DMS79 treated with DMSO at 0.1 percent for 48 hours (cell line): ENCODE results near the gene FOXK1.

Experiments
- DNase-seq: peaks from one replicate; lab custom pipeline; 2025; lab: John Stamatoyannopoulos, UW

Gene FOXK1

DNA sequence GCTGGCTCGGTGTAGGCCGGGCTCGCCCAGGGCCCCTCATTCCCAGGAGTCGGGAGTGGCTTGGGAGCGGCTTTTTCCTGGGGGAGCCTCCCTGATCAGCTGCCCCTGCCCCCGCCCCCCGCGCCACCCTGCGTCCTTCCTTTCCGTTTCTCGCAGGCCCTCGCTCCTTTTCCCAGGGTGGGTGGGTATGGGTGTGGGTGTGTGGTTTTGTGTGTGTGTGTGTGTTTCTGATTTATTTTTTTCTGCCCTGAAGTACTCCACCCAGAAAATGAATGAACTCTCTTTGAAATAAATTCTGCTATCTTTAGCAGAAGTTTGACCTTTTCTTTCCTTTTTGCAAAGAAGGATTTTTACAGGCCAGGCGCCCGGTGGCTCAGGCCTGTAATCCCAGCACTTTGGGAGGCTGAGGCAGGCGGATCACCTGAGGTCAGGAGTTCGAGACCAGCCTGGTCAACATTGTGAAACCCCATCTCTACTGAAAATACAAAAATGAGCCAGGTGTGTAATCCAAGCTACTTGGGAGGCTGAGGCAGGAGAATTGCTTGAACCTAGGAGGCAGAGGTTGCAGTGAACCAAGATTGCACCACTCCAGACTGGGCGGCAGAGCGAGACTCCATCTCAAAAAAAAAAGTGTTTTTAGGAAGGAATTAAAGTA is 63.3 kb downstream of the FOXK1 start:
- DNase-seq, result no peak

DNA sequence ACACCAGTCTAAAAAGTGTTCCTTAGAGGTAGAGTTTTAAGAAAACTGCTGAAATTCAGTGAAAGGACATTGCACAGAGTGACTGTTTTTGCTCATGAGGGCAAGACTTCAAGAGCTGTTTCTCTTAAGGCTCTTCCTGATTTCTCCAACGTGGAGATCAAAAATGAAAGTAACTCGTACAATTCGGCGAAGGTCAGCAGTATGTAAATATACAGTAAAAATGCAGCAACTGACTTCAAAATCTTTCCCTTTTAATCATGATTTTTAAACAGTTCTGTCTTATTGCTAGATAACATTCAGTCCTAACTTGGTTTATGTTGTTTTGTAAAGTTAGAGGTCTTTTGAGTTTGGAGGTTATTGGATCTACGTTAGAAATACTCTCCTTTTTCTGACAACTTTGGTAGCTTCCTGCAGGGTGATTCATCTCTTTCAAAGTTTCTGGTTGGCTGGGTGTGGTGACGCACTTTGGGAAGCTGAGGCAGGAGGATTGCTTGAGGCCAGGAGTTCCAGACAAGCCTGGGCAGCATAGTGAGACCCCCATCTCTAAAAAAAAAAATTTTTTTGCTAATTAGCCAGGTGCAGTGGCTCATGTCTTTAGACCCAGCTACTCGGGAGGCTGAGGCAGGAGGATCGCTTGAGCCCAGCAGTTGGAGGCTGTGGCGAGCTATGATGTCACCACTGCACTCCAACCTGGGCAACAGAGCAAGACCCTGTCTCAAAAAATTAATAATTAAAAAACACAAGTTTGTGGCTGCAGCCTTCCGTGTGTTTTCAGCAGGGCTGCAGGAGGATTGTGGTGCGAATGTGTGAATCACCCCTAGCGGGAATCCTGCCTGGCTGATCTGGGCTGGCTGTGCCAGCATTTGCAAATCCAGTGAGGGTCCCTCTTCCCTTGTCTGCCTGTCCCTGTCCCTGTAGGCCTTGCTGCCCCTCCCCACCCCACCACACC is 64.2 kb downstream of the FOXK1 start:
- DNase-seq, result no peak

DNA sequence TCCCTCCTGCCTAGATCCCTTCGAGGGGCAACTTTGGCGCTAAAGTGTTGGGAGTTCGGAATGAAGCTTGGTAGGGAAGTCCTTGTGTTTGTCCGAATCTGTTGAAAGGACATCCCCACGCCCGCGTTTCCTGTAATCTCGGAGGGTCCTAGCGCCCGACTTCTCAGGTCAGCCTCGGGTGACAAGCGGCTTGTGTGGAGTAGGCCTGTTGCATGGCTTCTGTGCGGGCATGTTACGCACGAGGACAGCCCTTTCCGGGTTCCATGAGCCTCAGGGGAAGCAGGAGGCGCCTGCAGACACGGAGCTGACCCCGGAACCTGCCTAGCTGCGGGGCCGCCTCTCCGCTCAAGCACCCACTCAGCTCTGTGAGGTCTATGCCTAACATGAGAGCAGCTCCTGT is 64.9 kb downstream of the FOXK1 start:
- DNase-seq, result no peak

DNA sequence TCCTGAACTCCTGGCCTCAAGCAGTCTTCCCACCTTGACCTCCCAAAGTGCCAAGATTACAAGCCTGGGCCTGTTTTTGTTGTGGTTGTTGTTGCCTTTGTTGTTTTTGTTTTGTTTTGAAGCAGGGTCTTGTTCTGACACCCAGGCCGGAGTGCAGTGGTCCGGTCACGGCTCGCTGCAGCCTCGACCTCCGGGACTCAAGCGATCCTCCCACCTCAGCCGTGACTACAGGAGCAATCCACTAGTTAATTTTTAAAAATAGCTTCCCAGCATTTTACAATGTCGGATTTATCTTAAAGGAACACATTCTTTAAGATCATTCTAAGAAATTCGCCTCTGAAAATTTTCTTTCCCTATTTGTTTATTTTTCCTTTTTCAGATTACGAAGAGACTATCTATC is 65.7 kb downstream of the FOXK1 start:
- no peak for DNase-seq

DNA sequence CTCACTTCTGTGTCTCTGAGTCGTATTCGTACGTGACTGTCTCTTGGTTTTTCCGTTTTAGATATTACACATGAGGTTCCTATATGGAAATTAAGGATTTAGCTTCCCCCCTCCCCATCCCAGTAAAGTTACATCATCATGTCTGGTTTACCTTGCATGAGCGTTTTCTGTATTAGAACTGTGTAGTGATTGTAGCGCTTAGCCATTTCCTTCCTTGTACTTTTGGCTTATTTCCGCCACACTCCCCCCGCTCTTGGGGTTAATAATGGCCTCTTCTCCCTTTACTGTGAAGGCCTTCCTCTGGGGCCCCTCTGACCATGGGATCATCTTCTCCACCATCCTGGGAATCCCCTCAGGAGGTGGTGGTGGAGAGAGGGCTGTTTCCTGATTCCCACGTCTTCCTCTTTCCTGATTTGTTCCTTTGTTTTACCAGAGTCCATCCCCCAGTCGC is 66.2 kb downstream of the FOXK1 start:
- DNase-seq, result no peak

DNA sequence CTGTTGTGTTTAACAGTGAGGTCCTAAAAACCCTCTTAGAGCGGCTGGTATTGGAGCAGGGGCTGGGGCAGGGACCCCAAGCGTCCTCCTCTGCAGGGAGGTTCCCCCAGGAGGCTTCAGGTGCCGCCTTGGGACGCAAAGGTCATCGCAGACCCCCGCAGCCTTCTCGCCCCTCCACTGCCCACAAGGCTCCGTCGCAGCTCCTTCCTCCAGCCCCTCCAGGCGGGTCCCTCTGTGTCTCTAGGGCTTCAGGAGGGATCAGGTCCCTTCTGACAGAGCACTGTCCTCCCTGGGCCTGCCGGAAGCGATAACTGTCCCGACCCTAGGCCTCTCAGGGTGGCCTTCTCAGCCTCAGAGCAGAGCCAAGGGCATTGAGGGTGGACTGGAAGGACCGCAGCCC is 67.3 kb downstream of the FOXK1 start:
- no peak for DNase-seq

DNA sequence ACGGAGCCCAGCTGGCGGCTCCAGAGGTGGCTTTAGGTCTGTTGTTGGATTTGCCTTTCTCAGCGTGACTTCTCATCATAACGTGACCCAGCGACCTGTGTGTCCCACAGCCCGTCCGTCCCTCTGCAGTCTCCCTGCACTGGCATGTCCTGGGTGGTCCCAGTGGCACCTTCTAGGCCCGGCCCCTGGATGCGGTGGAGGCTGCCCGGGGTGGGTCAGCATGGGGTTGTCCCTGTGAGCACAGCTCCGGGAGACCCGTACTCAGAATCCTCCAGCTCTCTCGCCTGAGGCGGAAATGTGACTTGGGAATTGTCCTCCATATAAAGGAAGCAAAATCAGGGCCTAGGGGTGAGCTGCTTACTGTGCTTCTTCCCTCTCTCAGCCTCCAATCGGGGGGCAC is 67.7 kb downstream of the FOXK1 start:
- no peak for DNase-seq

DNA sequence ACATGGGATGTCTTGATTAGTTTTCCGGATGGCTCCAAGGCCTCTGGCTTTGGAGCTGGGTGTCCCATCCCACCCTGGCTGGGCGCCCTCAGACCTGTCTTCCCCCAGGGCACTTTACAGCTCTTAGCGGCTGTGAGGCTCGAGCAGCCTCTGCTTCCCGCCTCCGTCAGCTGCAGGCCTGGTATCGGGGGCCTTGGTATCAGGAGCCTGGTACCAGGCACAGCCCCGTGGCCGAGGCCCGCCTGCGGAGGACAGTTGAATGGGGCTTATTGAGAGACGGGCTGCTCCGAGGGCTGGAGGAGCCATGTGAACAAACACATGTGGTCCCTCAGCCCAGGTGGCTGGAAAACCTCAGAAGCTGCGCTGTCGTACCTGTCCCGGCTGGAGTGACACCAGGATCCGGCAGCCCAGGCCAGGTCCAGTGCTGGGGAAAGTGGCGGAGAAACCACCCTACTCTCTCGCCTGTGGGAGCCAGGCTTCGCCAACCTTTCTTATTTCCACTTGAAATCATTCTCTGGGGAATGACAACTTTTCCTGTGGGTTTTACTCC is 69.4 kb downstream of the FOXK1 start:
- no peak for DNase-seq

DNA sequence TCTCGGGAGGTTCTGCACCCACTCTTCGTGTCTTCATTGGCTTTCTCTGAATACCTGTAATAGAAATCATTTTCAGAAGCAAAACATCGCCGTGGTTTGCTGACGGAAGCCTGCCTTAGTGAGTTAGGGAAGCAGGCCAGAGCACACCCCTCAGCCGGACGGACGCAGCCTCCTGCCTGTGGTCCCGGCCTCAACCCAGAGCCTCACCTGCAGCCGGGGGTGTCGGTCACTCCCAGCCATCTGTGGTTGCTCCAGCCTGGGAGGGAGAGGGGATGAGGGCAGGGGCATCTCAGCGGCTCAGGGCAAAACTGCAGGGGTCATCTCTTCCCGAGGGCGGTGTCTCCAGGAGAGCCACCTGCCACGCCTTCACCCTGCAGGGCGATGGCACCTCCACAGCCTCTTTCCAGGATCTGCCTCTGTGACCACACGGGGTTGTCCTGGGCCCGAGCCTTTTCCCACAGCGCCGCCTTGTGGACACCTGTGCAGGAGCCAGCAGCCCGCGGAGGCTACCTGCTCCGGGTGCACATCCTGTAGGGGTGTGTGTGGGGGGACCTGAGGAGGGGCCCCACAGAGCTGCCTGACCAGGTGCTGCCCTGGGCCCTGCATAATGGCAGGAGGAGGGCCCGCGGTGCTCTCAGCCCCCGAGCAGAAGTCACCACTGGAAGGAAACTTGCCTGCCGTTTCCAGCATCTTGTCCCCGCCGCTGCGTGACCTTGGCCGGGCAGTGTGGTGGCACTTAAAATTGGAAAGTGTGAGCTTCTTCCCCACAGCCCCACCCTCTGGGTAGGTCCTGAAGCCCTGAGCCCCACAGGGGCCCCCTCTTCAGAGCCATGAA is 71.7 kb downstream of the FOXK1 start:
- peak; percentile 48 for DNase-seq

DNA sequence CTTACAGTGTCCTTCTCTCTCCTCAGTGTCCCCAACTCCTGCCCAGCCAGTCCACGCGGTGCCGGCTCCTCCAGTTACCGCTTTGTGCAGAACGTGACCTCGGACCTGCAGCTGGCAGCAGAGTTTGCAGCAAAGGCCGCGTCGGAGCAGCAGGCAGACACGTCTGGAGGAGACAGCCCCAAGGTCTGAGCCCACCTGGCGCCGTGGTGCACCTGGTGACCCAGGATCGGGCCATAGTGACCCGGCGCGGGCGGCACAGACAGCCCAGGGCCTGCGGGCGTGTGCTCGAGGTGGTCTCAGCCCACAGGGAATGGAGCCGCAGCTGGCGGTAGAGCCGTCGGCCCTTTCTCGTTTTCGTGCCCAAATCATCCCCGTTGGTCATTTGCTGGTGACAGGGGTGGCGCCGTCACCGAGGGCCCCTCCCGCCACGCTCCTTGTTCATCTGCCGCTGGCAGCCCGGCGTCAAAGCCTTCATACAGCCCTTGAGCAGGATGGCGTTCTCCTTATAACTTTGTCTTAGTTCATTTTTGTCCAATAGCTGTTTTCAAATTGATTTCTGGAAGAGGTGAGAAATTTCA is 72.4 kb downstream of the FOXK1 start:
- DNase-seq, result no peak

DNA sequence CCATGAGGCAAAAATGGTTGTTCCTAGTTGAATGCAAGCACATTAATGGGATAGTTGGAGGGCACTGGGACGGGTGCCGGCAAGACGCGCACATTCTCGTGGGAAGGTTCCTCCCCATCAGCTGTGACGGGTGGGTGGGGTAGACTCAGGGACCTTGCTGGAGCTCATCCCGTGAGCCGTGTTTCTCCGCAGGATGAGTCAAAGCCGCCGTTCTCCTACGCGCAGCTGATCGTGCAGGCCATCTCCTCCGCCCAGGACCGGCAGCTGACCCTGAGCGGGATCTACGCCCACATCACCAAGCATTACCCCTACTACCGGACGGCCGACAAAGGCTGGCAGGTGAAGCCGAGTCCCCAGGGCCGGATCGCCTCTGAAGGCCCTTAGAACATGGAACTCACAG is 73.0 kb downstream of the FOXK1 start:
- no peak for DNase-seq

DNA sequence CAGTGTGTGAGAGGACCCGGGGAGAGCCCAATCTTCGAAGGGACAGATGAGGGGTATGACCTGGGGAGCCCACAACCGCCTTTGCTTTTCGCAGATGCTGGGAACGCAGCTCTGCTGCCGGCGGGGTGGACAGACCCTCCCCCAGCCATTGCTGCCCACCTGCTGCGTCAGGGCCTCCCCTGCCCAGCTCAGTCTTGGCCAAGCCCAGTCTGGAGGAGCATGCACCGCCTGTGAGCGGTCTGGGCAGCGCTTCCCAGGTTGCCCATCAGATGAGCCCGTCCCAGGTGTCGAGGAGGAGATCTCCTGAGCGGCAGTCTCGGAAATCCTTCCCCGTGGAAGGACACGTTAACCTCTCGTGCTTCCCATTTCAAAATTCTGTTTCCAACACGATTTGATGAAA is 76.0 kb downstream of the FOXK1 start:
- no peak for DNase-seq

DNA sequence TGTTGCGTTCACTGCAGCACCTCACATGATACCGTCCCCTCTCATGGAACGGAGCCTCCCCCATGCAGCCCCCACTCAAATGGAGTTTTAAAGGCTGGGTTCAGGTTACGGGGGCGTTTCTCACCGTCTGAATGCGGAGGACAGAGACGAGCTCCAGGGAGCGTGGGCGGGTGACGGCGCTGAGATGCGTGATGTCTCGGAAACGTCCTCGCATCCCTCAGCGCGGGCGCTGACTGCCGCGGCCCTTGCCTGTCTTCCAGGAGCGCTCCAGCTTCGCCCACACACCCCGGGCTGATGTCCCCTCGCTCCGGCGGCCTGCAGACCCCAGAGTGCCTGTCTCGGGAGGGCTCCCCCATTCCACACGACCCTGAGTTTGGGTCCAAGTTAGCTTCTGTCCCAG is 76.7 kb downstream of the FOXK1 start:
- DNase-seq, result no peak

DNA sequence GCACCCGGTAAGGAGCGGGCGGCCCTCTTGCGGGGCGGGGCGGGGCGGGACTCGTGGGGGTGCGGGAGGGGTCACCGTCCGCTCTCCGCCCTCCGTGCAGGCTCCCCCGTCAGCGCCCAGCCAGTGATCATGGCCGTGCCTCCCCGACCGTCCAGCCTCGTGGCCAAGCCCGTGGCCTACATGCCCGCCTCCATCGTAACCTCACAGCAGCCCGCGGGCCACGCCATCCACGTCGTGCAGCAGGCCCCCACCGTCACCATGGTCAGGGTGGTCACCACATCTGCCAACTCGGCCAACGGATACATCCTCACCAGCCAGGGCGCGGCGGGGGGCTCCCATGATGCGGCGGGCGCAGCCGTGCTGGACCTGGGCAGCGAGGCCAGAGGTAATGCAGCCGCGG is 77.1 kb downstream of the FOXK1 start:
- DNase-seq, result no peak

DNA sequence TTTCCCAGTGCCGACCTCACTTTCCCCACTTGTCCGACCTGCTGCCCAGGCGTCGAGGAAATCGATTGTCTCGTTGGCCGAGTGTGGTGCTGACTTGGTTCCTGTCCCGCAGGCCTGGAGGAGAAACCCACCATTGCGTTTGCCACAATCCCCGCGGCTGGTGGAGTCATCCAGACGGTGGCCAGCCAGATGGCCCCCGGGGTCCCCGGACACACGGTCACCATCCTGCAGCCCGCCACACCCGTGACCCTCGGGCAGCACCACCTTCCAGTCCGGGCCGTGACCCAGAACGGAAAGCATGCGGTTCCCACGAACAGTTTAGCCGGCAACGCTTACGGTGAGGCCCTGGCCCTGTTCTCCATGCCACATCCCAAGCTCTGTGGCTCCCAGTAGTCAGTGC is 78.9 kb downstream of the FOXK1 start:
- no peak for DNase-seq

DNA sequence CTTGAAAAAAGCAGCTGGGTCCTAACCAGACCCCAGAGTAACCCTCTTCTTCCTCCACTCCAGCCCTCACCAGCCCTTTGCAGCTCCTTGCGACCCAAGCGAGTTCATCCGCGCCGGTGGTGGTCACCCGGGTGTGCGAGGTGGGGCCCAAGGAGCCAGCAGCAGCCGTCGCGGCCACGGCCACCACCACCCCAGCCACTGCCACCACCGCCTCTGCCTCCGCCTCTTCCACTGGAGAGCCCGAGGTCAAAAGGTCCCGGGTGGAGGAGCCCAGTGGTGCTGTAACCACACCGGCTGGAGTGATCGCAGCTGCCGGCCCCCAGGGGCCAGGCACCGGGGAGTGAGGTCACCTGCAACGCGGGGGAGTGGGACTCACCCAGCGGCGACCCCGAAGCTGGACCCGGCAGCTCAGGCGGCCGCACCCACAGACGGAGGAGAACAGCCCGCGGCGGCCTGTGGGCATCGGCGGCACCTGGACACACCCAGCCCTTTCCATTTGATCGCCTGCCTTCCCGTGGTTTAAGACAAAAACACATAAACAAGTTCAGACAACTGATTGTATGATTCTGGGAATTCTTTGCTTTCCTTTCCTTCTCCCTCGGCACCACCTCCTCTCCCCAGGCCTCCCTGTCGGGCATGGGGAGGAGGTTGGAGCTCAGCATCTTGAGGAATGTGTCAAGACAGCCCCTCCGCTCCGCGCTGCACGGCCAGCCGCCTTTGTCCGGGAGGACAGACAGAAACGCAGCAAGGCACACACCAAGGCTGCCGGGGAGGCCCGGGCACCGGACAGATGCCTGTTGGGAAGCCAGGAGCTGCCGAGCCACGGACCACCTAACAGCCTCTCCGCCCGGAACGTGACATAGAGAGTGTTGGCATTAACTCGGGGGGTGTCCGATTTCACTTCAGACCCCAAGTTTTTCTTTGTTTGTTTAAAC is 80.3 kb downstream of the FOXK1 start:
- DNase-seq, result no peak

DNA sequence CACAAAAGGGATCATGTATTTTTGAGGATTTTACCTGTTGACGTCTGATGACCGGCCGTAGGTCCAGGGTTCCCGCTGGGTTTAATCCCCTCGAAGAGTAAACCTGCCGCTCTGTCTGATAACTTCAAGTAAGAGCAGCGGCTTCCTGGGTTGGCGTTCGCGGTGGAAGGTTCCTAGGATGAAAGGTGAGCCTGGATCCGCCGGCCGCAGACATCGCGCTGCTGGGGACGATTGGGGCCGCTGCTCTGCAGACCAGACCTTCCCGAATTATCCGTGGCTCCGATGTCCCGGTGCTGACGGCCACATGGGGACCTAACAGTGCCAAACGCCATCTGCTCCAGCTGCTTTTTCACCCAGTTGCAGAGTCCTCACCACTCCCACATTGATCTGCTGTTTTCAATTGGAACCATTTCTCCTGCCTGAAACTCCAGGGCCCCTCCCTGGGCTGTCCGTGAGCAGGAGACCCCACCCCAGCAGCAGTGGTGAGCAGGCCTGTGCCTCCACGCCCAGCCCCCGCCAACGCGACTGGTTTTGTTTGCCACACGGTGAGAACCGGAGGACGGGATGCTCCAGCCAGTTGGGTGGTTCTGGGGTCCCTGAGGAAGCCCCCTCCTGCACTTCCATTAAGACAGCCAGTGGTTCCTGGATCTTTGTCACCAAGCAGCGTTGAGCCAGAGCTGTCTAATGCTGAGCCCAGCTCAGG is 81.1 kb downstream of the FOXK1 start:
- no peak for DNase-seq

DNA sequence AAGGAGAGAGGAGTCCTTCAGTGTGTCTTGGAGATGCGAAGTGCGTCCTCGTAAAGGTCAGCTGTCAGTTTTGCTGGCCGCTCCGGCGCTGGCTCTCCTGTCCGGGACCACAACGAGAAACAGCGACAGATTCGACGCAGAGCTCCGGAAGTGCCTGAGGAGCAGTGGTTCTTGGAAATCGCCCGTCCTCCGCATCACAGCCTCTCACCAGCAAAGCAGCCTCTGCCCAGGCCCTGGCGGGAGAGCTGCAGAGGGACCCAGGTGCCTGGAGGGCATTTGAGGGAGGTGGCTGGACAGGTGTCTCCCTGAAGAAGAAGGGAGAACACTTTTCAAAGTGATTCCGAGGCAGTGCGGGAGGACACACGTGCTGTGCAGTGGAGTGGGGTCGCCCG is 81.7 kb downstream of the FOXK1 start:
- no peak for DNase-seq

DNA sequence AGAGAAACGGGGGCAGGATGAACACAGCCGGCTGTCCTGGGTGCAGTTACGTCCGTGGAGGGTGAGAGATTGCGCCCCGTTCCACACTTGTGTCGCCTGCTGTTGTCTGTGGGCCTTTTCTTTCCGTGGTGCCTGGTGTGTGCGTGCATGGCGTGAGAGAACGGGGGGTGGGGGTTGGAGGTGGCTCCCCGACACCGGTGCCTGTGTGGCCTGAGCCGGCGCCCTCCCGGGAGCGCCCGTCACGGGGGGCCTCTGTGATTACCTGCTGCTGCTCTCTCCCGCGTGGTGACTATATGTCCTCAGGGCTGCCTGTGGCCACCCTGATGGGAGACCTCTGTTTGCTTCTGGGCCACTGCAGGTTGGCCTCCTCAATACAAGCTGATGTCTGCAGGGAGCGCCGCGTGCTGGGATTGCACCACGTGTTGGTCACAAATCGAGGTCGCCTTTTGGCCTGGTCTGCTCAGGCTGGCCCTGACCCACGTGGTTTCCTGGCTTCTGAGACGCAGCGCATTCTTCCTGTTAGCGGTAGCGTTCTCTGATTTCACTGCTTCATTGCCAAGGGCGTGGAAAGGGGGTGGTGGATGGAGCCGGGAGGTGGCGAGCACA is 82.4 kb downstream of the FOXK1 start:
- no peak for DNase-seq
